HG03439 (cell line): Measurements from ENCODE around the gene CACNA2D1.
"Not testable (repeated sequence)": the region's sequence is repeated elsewhere in the genome, so short reads cannot be mapped to it uniquely, and the experiment has no call there.

Experiments used
- ATAC-seq: cut with Tn5 transposase; IDR thresholded peaks from one replicate; pipeline ENCODE4 v1.9.1; 2021; ENCODE audit warnings: mild to moderate bottlenecking, moderate library complexity; ENCODE audit not compliant: unreplicated experiment

Gene CACNA2D1

DNA sequence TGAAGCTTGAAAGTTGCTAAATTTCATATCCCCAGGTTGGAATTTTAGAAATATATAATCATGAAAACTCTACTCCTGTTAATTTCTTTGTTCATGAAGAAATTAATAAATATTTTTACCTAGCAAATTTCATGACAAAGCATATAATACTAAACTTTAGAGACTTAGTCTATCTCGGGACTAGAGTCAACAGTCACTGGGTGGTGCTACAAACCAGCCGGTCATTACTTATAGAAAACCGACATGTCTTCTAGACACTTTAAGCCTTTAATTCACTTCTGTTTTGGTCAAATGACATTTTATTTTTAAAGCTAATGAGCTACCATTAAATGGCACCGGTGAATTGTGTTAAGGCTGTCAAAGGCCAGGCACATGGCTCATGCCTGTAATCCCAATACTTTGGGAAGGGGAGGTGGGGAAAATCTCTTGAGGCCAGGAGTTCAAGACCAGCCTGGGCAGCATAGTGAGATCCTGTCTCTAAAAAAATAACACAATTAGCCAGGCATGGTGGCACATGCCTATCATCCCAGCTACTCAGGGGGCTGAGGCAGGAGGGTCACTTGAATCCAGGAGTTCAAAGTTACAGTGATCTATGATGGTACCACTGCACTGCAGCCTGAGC is 270.1 kb downstream of the CACNA2D1 start:
- no peak for ATAC-seq

GRCh38 chr7:82172881-82173280 is 270.7 kb downstream of the CACNA2D1 start:
- no peak for ATAC-seq

DNA sequence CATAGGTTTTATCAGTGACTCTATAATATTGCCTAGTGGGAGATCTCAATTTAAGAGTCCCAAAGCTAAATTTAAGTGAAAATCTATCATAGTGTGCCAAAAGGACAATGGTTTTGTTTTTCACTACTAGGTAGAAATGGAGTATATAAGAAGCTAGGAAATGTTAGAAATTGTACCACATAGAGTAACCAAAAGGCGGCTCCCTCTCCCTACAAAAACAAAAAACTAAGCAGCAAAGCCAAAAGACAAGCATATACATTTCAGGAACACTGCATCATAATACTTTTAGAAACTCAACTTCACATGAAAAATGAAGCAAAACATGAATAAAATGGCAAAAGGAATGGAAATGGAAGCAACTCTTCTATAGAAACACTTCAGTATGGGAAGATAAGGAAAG is 271.6 kb downstream of the CACNA2D1 start:
- no peak for ATAC-seq

GRCh38 chr7:82167558-82168314 is 275.8 kb downstream of the CACNA2D1 start:
- no peak for ATAC-seq

DNA sequence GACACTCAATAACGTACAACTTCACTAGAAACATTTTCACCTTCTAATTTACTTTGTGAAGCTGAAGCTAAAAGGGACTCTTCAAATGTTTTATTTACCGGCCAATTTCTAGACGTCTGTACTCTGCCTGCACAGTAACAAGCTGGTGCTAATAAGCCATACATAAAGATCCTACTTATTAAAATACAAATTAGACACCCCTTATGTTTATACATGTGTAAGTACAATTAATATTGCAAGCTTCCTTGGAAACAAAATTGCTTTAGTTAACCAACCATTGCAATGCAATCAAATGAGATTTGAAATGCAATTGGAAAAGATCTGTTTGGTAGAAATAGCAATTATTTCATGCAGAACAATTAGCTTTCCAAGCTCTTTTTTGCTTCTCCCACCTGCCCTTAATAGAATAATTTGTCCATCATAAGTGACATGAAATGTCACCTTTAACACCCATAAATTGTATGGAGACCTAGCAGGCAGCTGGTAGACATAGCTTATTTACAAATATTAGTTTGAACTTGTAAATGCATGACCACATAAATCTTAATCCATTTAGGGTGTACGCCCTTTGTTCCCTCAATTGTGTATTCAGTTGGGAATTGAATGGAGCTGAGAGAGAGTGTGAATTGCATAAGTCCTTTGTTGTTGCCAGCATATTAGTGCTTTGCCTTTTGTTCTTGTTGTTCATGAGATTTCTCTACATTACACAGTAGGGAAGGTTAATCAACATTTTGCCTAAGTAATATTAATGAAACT is 277.1 kb downstream of the CACNA2D1 start:
- ATAC-seq = no peak

- no peak for ATAC-seq
Measured at GRCh38 chr7:82164813-82165212, 278.8 kb downstream of the CACNA2D1 start.

DNA sequence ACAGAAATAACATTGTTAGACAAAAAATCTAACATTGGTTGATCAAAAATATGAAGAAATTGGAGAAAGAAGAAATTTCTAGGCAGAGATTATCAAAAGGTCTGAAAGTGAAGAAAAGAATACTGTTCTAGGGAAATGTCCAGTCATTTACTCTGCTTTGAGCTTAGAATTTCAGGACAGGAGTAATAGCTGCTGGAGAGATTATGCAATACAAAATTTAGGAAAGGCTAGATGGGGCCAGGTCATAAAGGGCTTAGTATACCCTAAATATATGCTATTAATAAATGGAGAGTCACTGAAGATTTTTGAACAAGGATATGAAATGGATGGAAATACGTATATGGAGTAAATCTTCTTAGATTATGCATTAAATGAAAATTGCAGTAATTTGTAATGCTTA is 279.2 kb downstream of the CACNA2D1 start:
- no peak for ATAC-seq

DNA sequence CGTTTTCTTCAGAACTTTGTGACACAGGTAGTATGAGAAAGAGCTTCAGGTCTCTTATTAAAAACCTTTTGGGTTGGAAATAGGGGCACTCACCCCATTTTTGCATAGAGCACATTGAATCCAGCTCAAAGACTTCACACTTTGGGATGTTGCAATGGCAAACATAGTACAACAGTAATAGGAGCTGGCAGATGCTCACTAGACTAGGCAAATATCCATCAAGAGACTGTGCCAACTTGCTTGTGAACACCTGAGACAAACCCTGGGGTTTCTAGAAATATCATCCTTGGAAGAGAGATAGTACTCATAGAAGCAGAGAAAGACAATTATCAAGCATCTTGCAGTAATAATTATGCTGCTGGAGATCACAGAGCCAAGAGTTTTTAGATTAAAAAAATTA is 280.0 kb downstream of the CACNA2D1 start:
- no peak for ATAC-seq

- ATAC-seq = no peak
Measured at GRCh38 chr7:82162289-82162688, 281.3 kb downstream of the CACNA2D1 start.

DNA sequence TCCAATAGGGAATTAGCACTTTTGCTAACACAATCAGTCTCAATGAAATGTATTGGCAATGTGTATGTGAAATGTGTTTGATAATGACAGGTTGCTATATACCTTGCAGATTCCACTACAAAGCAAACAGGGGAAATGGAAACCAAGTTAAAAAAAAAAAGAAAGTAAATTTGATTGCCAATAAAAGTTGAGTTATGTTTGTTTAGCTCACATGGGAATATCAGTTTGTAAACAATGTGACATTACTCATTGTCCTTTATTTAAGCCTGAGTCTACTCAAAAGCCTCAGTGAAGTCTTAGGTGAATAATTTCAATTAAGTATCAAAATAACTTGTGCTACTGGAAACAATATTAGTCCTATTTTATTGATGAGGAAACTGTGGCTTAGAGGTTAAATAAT is 285.2 kb downstream of the CACNA2D1 start:
- no peak for ATAC-seq

- ATAC-seq = no peak
Measured at GRCh38 chr7:82156893-82157292, 286.7 kb downstream of the CACNA2D1 start.

DNA sequence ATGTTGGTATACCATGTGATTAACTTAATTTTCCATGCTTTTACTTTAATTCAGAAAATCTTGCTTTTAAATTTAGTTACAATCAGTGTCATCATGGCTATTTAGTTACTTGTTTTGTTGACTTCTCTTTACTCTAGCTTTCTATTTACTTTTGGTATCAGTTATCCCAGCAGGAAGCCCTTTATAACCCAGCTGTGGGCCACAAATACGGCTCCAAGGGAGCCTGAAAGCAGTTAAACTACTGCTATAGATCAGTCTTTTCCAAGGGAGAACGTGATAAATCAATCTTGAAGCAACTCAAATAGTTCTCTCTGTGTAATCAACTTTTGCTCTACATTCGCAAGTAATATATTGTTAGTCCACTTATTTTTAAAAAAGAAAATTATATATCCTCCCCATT is 287.4 kb downstream of the CACNA2D1 start:
- no peak for ATAC-seq

DNA sequence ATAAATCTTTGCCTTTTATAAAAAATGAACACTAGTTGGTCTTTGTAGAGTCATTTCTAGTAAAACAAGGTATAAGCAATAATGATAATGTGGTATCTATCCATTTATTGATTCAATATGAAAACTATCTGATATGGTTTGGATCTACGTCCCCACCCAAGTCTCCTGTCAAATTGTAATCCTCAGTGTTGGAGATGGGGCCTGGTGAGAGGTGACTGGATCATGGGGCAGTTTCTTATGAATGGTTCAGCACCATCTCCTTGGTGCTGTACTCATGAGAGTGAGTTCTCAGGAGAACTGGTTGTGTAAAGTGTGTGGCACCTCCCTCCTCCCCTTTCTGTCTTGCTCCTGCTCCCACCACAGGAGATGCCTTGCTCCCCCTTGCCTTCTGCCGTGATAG is 288.8 kb downstream of the CACNA2D1 start:
- no peak for ATAC-seq

DNA sequence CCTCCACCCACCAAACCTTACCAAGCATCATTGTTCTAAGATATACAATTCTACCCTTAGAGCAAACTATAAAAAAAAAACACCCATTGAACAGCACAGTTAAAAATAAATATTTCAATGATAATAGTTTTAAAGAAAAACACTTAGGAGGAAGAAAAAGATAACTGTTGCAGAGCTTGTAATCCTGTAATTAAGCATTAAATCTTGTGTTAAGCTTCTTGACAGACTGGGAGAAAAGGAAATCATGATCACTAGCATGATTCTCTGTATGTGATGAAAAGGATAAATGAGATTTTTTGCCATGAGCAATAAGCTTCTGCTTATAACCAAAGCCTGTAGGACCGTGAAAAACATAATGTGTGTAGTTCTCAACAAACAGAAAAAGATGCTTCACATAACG is 289.8 kb downstream of the CACNA2D1 start:
- no peak for ATAC-seq

DNA sequence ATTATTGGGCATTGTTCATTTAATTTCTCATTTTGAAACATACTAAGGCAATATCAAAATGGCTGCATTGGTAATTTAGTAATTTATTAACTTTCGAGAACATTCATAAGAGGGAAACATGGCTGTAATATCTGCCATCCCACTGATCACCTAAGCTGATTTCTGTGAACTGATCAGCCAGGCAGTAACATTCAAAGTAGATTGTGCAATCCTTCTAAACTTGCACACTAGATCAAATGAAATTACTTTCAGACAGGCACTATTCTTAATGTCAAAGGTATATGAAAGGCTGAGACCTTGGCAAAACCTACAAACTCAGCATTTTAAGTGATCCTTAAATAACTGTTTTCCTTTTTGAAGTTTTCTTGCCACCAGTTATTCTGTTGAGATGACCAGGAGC is 290.7 kb downstream of the CACNA2D1 start:
- no peak for ATAC-seq

GRCh38 chr7:82146491-82146890 is 297.1 kb downstream of the CACNA2D1 start:
- ATAC-seq = no peak

- ATAC-seq = no peak
Measured at GRCh38 chr7:82142263-82142864, 301.2 kb downstream of the CACNA2D1 start.

DNA sequence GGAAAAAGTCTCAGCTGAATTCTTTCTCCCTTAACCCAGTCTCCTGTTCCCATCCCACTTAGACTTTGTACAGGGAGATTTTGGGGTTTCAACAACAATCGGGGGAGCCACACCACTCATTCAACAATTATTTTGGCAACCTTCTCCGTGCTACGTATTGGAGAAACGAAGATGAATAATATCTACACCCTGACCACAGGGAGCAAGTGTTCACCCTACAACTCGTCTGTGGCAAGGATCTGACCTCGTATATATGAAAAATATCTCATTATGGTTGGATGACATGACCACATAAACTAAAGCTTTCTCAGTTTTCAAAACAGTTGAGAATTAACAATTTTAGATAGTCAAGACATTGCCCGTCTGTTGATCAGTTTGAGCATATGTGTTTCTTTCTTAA is 302.1 kb downstream of the CACNA2D1 start:
- no peak for ATAC-seq

DNA sequence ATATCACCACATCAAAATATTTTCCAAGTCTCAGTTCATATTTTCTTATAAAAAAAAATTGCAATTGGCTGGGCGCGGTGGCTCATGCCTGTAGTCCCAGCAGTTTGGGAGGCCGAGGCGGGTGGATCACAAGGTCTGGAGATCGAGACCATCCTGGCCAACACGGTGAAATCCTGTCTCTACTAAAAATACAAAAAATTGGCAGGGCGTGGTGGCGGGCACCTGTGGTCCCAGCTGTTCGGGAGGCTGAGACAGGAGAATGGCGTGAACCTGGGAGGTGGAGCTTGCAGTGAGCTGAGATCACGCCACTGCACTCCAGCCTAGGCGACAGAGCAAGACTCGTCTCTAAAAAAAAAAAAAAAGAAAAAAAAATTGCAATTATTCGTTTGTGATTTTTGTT is 303.0 kb downstream of the CACNA2D1 start:
- ATAC-seq = not testable (repeated sequence)

DNA sequence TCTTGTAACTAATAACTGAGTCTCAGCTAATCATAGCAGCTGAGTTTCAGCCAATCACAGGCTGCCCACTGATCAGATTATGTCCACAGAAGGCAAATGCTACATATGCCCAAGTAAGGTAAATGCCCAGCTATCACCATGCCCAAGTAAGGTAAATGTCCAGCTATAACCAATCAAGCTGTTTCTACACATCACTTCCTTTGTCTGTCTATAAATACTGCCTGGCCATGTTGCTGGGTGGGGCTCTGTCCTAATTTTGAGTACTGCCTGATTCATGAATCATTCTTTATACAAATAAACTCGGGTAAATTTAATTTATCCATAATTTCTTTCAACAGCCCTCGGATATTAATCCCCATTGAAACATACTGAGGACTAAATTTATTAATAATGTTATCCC is 312.4 kb downstream of the CACNA2D1 start:
- no peak for ATAC-seq

- ATAC-seq = no peak
Measured at GRCh38 chr7:82129091-82129490, 314.5 kb downstream of the CACNA2D1 start.

GRCh38 chr7:82128546-82128945 is 315.0 kb downstream of the CACNA2D1 start:
- ATAC-seq = no peak
